Measurements from ENCODE around the gene FAM186B.

DNA sequence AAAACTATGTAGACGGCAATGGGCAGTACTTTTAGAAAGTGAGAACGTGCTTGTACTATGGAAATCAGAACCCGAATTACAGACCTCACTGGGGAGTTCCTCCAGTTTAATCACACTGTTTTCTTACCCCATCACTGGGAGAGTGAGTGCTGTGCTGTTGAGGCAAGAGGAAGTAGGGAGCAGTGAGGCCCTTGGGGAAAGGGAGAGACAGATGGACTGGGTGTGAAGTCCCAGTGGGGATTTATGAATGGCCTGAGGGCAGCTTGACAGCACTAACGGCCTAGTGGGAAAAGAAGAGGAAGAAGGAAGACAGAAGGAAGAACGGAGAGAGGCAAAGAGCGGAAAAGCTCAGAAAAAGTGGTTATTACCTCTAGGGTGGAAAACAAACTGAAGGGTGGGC is 43.2 kb downstream of the FAM186B start:
- TF ChIP-seq, protein P1, sequence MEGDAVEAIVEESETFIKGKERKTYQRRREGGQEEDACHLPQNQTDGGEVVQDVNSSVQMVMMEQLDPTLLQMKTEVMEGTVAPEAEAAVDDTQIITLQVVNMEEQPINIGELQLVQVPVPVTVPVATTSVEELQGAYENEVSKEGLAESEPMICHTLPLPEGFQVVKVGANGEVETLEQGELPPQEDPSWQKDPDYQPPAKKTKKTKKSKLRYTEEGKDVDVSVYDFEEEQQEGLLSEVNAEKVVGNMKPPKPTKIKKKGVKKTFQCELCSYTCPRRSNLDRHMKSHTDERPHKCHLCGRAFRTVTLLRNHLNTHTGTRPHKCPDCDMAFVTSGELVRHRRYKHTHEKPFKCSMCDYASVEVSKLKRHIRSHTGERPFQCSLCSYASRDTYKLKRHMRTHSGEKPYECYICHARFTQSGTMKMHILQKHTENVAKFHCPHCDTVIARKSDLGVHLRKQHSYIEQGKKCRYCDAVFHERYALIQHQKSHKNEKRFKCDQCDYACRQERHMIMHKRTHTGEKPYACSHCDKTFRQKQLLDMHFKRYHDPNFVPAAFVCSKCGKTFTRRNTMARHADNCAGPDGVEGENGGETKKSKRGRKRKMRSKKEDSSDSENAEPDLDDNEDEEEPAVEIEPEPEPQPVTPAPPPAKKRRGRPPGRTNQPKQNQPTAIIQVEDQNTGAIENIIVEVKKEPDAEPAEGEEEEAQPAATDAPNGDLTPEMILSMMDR (IDR thresholded peaks at IDR 0.05 in 4 of 5, conservative IDR thresholded peaks at IDR 0.05 in 1 of 5) = no peak
- no peak for TF ChIP-seq POLR2A (IDR thresholded peaks at IDR 0.05)

Measured in gastrocnemius medialis (tissue), 4 donors.